ENCODE measurements around the gene DUSP19. TPM values are rescaled to one million over a fixed set of nuclear protein-coding genes. Genes with fewer than 3 reads are reported as not detected.
"Not testable (repeated sequence)": the region's sequence is repeated elsewhere in the genome, so short reads cannot be mapped to it uniquely, and the experiment has no call there.

The DUSP19 gene
- total and polyA plus RNA-seq, 2 of the 8 experiments (the other 6 are each of a cell fraction or from before 2014, with no cell fraction given), result 0.73 to 2.3 TPM

DNA sequence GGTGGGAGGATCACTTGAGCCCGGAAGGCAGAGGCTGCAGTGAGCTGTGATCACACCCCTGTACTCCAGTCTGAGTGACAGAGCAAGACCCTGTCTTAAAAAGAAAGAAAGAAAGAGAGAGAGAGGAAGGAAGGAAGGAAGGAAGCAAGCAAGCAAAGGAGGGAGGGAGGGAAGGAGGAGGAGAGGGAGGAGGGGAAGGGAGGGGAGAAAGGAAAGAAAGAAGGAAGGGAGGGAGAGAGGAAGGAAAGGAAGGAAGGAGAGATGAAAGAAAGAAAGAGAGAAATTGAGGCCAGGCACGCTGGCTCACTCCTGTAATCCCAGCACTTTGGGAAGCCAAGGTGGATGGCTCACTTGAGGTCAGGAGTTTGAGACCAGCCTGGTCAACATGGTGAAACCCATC lies 37.9 kb upstream of the DUSP19 start (continued):
- TF ChIP-seq KDM4A (IDR thresholded peaks at IDR 0.05; ENCODE audit: low read depth, low read length, severe bottlenecking) (no peak), FOSL1 (IDR thresholded peaks at IDR 0.05; ENCODE audit: insufficient read depth, low read depth, low read length) (no peak)

DNA sequence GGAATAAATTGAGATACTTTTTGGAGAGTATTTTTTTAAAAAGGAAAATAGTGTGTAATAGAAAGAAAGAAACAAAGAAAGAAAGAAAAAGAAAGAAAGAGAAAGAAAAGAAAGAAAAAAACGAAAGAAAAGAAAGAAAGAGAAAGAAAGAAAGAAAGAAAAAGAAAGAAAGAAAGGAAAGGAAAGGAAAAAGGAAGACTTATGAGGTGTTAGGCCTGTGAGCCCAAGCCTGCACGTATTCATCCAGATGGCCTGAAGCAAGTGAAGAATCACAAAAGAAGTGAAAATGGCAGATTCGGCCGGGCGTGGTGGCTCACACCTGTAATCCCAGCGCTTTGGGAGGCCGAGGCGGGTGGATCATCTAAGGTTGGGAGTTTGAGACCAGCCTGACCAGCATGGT lies 35.0 kb upstream of the DUSP19 start:
- H3K27me3 ChIP-seq (replicated peaks in 1 of 4; ENCODE audit: control insufficient read depth in 3 of 4, extremely low read depth in 1 of 4, insufficient read depth in 3 of 4, low read length in 3 of 4); H4K91ac ChIP-seq (replicated peaks; ENCODE audit: insufficient read length, low read length); H3K4ac ChIP-seq (replicated peaks; ENCODE audit: insufficient read length, low read depth, low read length); H2AFZ ChIP-seq (ENCODE audit: low read length); H2BK15ac ChIP-seq (ENCODE audit: low read length); H4K20me1 ChIP-seq (replicated peaks in 1 of 2; ENCODE audit: control insufficient read depth in 1 of 2, insufficient read depth in 2 of 2, low read length in 2 of 2); H3K4me1 ChIP-seq (replicated peaks in 1 of 4; ENCODE audit: control insufficient read depth in 3 of 4, insufficient read depth in 4 of 4, low read length in 3 of 4); H3K9ac ChIP-seq (replicated peaks in 1 of 4; ENCODE audit: extremely low read depth in 1 of 4, low read depth in 3 of 4, low read length in 3 of 4); CTCF ChIA-PET (ENCODE audit: partially characterized antibody); H2BK5ac ChIP-seq (ENCODE audit: low read depth, low read length); H2BK120ac ChIP-seq (replicated peaks; ENCODE audit: low read depth, low read length); H3K23ac ChIP-seq (ENCODE audit: insufficient read length); H2BK12ac ChIP-seq (ENCODE audit: low read depth, low read length); H3K18ac ChIP-seq (ENCODE audit: extremely low read depth, low read length); H3K14ac ChIP-seq (ENCODE audit: insufficient read length); H3K4me3 ChIP-seq (ENCODE audit: extremely low read depth in 1 of 4, insufficient read depth in 2 of 4, low read depth in 3 of 4, low read length in 4 of 4); H3K27ac ChIP-seq (ENCODE audit: low read depth, low read length); H3K23me2 ChIP-seq (ENCODE audit: low read depth, low read length); H3K9me3 ChIP-seq (ENCODE audit: insufficient read depth in 2 of 2, low read depth in 1 of 2, low read length in 1 of 2); H3K4me2 ChIP-seq (ENCODE audit: insufficient read depth in 1 of 2, low read depth in 2 of 2, low read length in 2 of 2); DNase-seq (ENCODE audit: low read depth in 1 of 2, low spot score in 2 of 2); H4K5ac ChIP-seq (ENCODE audit: insufficient read length, low read depth, low read length); H3K56ac ChIP-seq (replicated peaks; ENCODE audit: insufficient read length, low read depth, low read length); H3K36me3 ChIP-seq (ENCODE audit: control insufficient read depth in 2 of 4, insufficient read depth in 4 of 4, low read length in 3 of 4); H3K79me1 ChIP-seq (ENCODE audit: low read depth, low read length); FAIRE-seq; H2BK20ac ChIP-seq (ENCODE audit: low read length); H2AK5ac ChIP-seq (ENCODE audit: low read depth, low read length); H4K8ac ChIP-seq (ENCODE audit: extremely low read depth, insufficient read depth, low read length); H3K79me2 ChIP-seq (ENCODE audit: control insufficient read depth in 1 of 2, insufficient read depth in 2 of 2, low read length in 2 of 2): not testable (repeated sequence)
- WGBS, 2 experiments (ENCODE audit: extremely low coverage in 1 of 2, insufficient coverage in 1 of 2, insufficient read length in 1 of 2, insufficient replicate concordance in 2 of 2, low coverage in 1 of 2, low lambda C conversion rate in 2 of 2, missing lambda C conversion rate in 1 of 2), result 94% methylated on average over 8 of the region's 8 CpGs; no CpG with 5 or more reads in 1 of the 2 experiments
- POLR2A ChIA-PET (ENCODE audit: partially characterized antibody), result interaction anchor here (1.0 kb wide), 1 partner anchor 59 kb away, joined by 3 read pairs; no protein-coding TSS in a partner anchor
